Loucy (cell line): ENCODE results near the gene UTY.

Experiments
- H2AFZ ChIP-seq: fragments of 200-600 bp; sonication (generic); 2 replicates; pipeline ENCODE4 v1.6.0; 2016; ENCODE audit warnings: antibody characterized with exemption, mild to moderate bottlenecking, low read length, moderate library complexity
- H3F3A ChIP-seq: fragments of 200-600 bp; 2 replicates; pipeline ENCODE4 v1.6.0; 2016; ENCODE audit warnings: antibody characterized with exemption, low read depth, mild to moderate bottlenecking
- H3K27me3 ChIP-seq: fragments of 200-600 bp; sonication (generic); 2 replicates; pipeline ENCODE4 v1.6.1; 2014; ENCODE audit warnings: low read length, mild to moderate bottlenecking; ENCODE audit not compliant: insufficient read depth, poor library complexity, severe bottlenecking
- H3K36me3 ChIP-seq: fragments of 200-600 bp; sonication (generic); 2 replicates; pipeline ENCODE4 v1.6.1; 2016; ENCODE audit warnings: low read length; ENCODE audit not compliant: insufficient read depth
- H3K4me1 ChIP-seq: fragments of 200-600 bp; sonication (generic); 2 replicates; pipeline ENCODE4 v1.5.1; 2014; ENCODE audit warnings: low read length, mild to moderate bottlenecking; ENCODE audit not compliant: insufficient read depth, poor library complexity, severe bottlenecking
- H3K4me2 ChIP-seq: fragments of 200-600 bp; sonication (generic); 2 replicates; pipeline ENCODE4 v1.6.0; 2014; ENCODE audit warnings: antibody characterized with exemption, low read length, low read depth, mild to moderate bottlenecking; ENCODE audit not compliant: poor library complexity, severe bottlenecking
- H3K4me3 ChIP-seq: fragments of 200-600 bp; sonication (generic); 2 replicates; pipeline ENCODE4 v1.5.1; 2014; ENCODE audit warnings: low read length, mild to moderate bottlenecking, mixed read lengths; ENCODE audit not compliant: poor library complexity, severe bottlenecking
- H3K79me2 ChIP-seq: fragments of 200-600 bp; sonication (generic); 2 replicates; pipeline ENCODE4 v1.6.1; 2014; ENCODE audit warnings: low read length; ENCODE audit not compliant: insufficient read depth
- H3K9ac ChIP-seq: fragments of 200-600 bp; sonication (generic); 2 replicates; pipeline ENCODE4 v1.6.0; 2014; ENCODE audit warnings: mild to moderate bottlenecking, low read depth, low read length, moderate library complexity; ENCODE audit not compliant: poor library complexity, severe bottlenecking
- H3K9me2 ChIP-seq: fragments of 200-600 bp; sonication (generic); replicated peaks from 2 replicates; pipeline ENCODE4 v1.6.1; 2016; ENCODE audit warnings: low read depth, low read length, mixed read lengths
- H3K9me3 ChIP-seq: fragments of 200-600 bp; sonication (generic); 2 replicates; pipeline ENCODE4 v1.6.1; 2014; ENCODE audit warnings: mild to moderate bottlenecking, antibody characterized with exemption, low read length, low read depth; ENCODE audit not compliant: insufficient read depth
- H4K20me1 ChIP-seq: fragments of 200-600 bp; sonication (generic); 2 replicates; pipeline ENCODE4 v1.6.0; 2014; ENCODE audit warnings: antibody characterized with exemption, low read length, mild to moderate bottlenecking; ENCODE audit not compliant: insufficient read depth, poor library complexity, severe bottlenecking
- EZH2phosphoT487 ChIP-seq: fragments of 200-600 bp; IDR thresholded peaks from 2 replicates; pipeline ENCODE4 v1.6.1; 2018; ENCODE audit warnings: antibody characterized with exemption, mild to moderate bottlenecking, moderate library complexity, borderline replicate concordance
- TF ChIP-seq, protein P1 (sequence below): fragments of 200-600 bp; sonication (generic); conservative IDR thresholded peaks from 2 replicates; pipeline ENCODE4 v1.5.1; 2014; ENCODE audit warnings: mild to moderate bottlenecking, antibody characterized with exemption, low read length

Gene UTY

DNA sequence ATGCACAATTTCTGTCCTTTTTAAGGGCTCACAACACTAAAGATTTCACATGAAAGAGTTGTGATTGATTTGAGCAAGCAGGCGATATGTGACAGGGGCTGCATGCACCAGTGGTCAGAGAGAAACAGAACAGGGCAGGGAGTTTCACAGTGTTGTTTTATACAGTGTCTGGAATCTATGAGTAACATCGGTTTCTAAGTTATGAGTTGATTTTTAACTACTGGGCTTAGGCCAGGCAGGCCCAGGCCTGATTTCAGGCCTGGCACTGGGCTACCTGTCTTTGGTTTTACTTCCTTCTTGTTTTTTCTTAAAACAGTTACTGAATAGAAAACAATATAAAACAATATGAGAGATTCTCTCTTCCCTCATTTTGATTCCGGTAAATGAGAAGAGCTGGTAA, 13.9 kb upstream of the UTY start:
- Histone ChIP-seq H3K9me3 (no peaks in the 10 kb centered on the region), H3K4me2 (no peak overlapping the region), H3K79me2 (no peaks in the 10 kb centered on the region), H3K36me3 (no peaks in the 10 kb centered on the region), H3K9ac (no peak overlapping the region), H2AFZ (no peak overlapping the region), H3K4me1 (no peaks in the 10 kb centered on the region), H3F3A (no peaks in the 10 kb centered on the region), H3K4me3 (no peak overlapping the region), H3K9me2 (no peaks in the 10 kb centered on the region), H4K20me1 (no peaks in the 10 kb centered on the region), H3K27me3 (no peaks in the 10 kb centered on the region)
- TF ChIP-seq EZH2phosphoT487 = no peak
- TF ChIP-seq, protein P1, sequence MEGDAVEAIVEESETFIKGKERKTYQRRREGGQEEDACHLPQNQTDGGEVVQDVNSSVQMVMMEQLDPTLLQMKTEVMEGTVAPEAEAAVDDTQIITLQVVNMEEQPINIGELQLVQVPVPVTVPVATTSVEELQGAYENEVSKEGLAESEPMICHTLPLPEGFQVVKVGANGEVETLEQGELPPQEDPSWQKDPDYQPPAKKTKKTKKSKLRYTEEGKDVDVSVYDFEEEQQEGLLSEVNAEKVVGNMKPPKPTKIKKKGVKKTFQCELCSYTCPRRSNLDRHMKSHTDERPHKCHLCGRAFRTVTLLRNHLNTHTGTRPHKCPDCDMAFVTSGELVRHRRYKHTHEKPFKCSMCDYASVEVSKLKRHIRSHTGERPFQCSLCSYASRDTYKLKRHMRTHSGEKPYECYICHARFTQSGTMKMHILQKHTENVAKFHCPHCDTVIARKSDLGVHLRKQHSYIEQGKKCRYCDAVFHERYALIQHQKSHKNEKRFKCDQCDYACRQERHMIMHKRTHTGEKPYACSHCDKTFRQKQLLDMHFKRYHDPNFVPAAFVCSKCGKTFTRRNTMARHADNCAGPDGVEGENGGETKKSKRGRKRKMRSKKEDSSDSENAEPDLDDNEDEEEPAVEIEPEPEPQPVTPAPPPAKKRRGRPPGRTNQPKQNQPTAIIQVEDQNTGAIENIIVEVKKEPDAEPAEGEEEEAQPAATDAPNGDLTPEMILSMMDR = no peak

GRCh38 chrY:13492408-13492807, 12.6 kb upstream of the UTY start:
- TF ChIP-seq EZH2phosphoT487 = no peak
- TF ChIP-seq, protein P1 = no peak
- Histone ChIP-seq H2AFZ (no peak overlapping the region), H3F3A (no peaks in the 10 kb centered on the region), H3K9me2 (no peaks in the 10 kb centered on the region), H3K36me3 (no peaks in the 10 kb centered on the region), H3K4me1 (no peaks in the 10 kb centered on the region), H3K27me3 (no peaks in the 10 kb centered on the region), H3K9me3 (no peaks in the 10 kb centered on the region), H4K20me1 (no peaks in the 10 kb centered on the region), H3K4me3 (no peak overlapping the region), H3K79me2 (no peaks in the 10 kb centered on the region), H3K4me2 (no peak overlapping the region), H3K9ac (no peak overlapping the region)

GRCh38 chrY:13488738-13489137, 8.9 kb upstream of the UTY start:
- no peak overlapping the region for H2AFZ ChIP-seq
- no peak overlapping the region for H3K9ac ChIP-seq
- H3K4me1 ChIP-seq = no peaks in the 10 kb centered on the region
- no peaks in the 10 kb centered on the region for H3K9me2 ChIP-seq
- no peaks in the 10 kb centered on the region for H3K79me2 ChIP-seq
- no peak overlapping the region for H3K4me2 ChIP-seq
- no peaks in the 10 kb centered on the region for H4K20me1 ChIP-seq
- no peak for TF ChIP-seq EZH2phosphoT487
- TF ChIP-seq, protein P1 = no peak
- no peaks in the 10 kb centered on the region for H3K36me3 ChIP-seq
- no peaks in the 10 kb centered on the region for H3K27me3 ChIP-seq
- H3K9me3 ChIP-seq = no peaks in the 10 kb centered on the region
- no peak overlapping the region for H3K4me3 ChIP-seq
- no peaks in the 10 kb centered on the region for H3F3A ChIP-seq
